ENCODE results near the gene PDSS2. TPM values are rescaled to one million over a fixed set of nuclear protein-coding genes. Genes with fewer than 3 reads are reported as not detected.
"Not testable (repeated sequence)": the region's sequence is repeated elsewhere in the genome, so short reads cannot be mapped to it uniquely, and the experiment has no call there.

The PDSS2 gene
- total RNA-seq, 1 experiment from 2014 or later, result 10.2 TPM

- no peaks in the 10 kb centered on the region for H3K4me1 Mint-ChIP-seq (ENCODE audit: insufficient read depth, unreplicated experiment)
- H3K36me3 Mint-ChIP-seq (ENCODE audit: insufficient read depth, unreplicated experiment), result peaks cover 12% of the 10 kb centered on the region
- H3K4me3 Mint-ChIP-seq (ENCODE audit: unreplicated experiment), result no peak overlapping the region
- no peaks in the 10 kb centered on the region for H3K9me3 Mint-ChIP-seq (ENCODE audit: unreplicated experiment)
- no TSS peak for BruUV-seq (replicated peaks)
- DNase-seq (ENCODE audit: unreplicated experiment), result no peak
- ChIA-PET CTCF (interaction anchor here (0.9 to 1.2 kb wide), 3 partner anchors 13 to 119 kb away, joined by 3 to 4 read pairs (median 3); no protein-coding TSS in a partner anchor), POLR2A (interaction anchor here (0.7 to 0.9 kb wide), 2 partner anchors 24 to 39 kb away, joined by 3 read pairs; no protein-coding TSS in a partner anchor)
- no peaks in the 10 kb centered on the region for H3K27me3 Mint-ChIP-seq (ENCODE audit: insufficient read depth, unreplicated experiment)
- TF ChIP-seq CTCF (IDR thresholded peaks at IDR 0.05; ENCODE audit: unreplicated experiment), result no peak
- intact Hi-C loops (cut with micrococcal nuclease), result no loop called here
- H3K27ac Mint-ChIP-seq (ENCODE audit: low read depth, unreplicated experiment), result no peak overlapping the region
Observed at GRCh38 chr6:107198631-107199416, 260.5 kb downstream of the PDSS2 start.

- DNase-seq (ENCODE audit: unreplicated experiment), result no peak
- ChIA-PET POLR2A (no interaction called here), CTCF (no interaction called here)
- TF ChIP-seq CTCF (IDR thresholded peaks at IDR 0.05; ENCODE audit: unreplicated experiment), result no peak
- no peak overlapping the region for H3K4me3 Mint-ChIP-seq (ENCODE audit: unreplicated experiment)
- BruUV-seq (replicated peaks), result no TSS peak
- intact Hi-C loops (cut with micrococcal nuclease), result no loop called here
- no peaks in the 10 kb centered on the region for H3K27me3 Mint-ChIP-seq (ENCODE audit: insufficient read depth, unreplicated experiment)
- no peak overlapping the region for H3K27ac Mint-ChIP-seq (ENCODE audit: low read depth, unreplicated experiment)
- H3K9me3 Mint-ChIP-seq (ENCODE audit: unreplicated experiment), result no peaks in the 10 kb centered on the region
- peaks cover 18% of the 10 kb centered on the region for H3K36me3 Mint-ChIP-seq (ENCODE audit: insufficient read depth, unreplicated experiment)
- no peaks in the 10 kb centered on the region for H3K4me1 Mint-ChIP-seq (ENCODE audit: insufficient read depth, unreplicated experiment)
Observed at GRCh38 chr6:107196152-107196551, 263.2 kb downstream of the PDSS2 start.

- CTCF ChIA-PET, result interaction anchor here (0.6 to 0.9 kb wide), 2 partner anchors 9 to 77 kb away, joined by 3 to 4 read pairs; no protein-coding TSS in a partner anchor
- POLR2A ChIA-PET, result interaction anchor here (0.6 to 1.4 kb wide), 2 partner anchors 9 to 86 kb away, joined by 3 to 4 read pairs; no protein-coding TSS in a partner anchor
- BruUV-seq (replicated peaks); DNase-seq (ENCODE audit: unreplicated experiment); H3K4me3 Mint-ChIP-seq (ENCODE audit: unreplicated experiment); intact Hi-C loops (cut with micrococcal nuclease); H3K9me3 Mint-ChIP-seq (ENCODE audit: unreplicated experiment); H3K4me1 Mint-ChIP-seq (ENCODE audit: insufficient read depth, unreplicated experiment); H3K27me3 Mint-ChIP-seq (ENCODE audit: insufficient read depth, unreplicated experiment); H3K27ac Mint-ChIP-seq (ENCODE audit: low read depth, unreplicated experiment): not testable (repeated sequence)
- peaks cover 18% of the 10 kb centered on the region for H3K36me3 Mint-ChIP-seq (ENCODE audit: insufficient read depth, unreplicated experiment)
Observed at GRCh38 chr6:107194723-107195122, 264.6 kb downstream of the PDSS2 start.

- H3K9me3 Mint-ChIP-seq (ENCODE audit: unreplicated experiment), result no peaks in the 10 kb centered on the region
- no TSS peak for BruUV-seq (replicated peaks)
- H3K4me3 Mint-ChIP-seq (ENCODE audit: unreplicated experiment), result no peak overlapping the region
- H3K27me3 Mint-ChIP-seq (ENCODE audit: insufficient read depth, unreplicated experiment), result no peaks in the 10 kb centered on the region
- intact Hi-C loops (cut with micrococcal nuclease), result no loop called here
- H3K27ac Mint-ChIP-seq (ENCODE audit: low read depth, unreplicated experiment), result no peak overlapping the region
- no peak for TF ChIP-seq CTCF (IDR thresholded peaks at IDR 0.05; ENCODE audit: unreplicated experiment)
- H3K36me3 Mint-ChIP-seq (ENCODE audit: insufficient read depth, unreplicated experiment), result peaks cover 14% of the 10 kb centered on the region
- DNase-seq (ENCODE audit: unreplicated experiment), result no peak
- POLR2A ChIA-PET, result interaction anchor here (0.7 kb wide), 1 partner anchor 267 kb away, joined by 3 read pairs; no protein-coding TSS in a partner anchor
- CTCF ChIA-PET, result interaction anchor here (0.6 to 1.1 kb wide), 2 partner anchors 14 to 27 kb away, joined by 3 to 5 read pairs; no protein-coding TSS in a partner anchor
- no peaks in the 10 kb centered on the region for H3K4me1 Mint-ChIP-seq (ENCODE audit: insufficient read depth, unreplicated experiment)
Observed at GRCh38 chr6:107192830-107193229, 266.5 kb downstream of the PDSS2 start.
